ENCODE measurements around the gene TREML2. TPM values are rescaled to one million over a fixed set of nuclear protein-coding genes. Genes with fewer than 3 reads are reported as not detected.

The TREML2 gene
- total and polyA plus RNA-seq, 2 of the 13 experiments (the other 11 are each of a cell fraction or from before 2014, with no cell fraction given), result not detected

- BruUV-seq (replicated peaks), result no TSS peak
- FAIRE-seq (no peak), DNase-seq (ENCODE audit: low spot score) (no peak), ATAC-seq (no peak)
- Histone ChIP-seq H3K27ac (ENCODE audit: extremely low read length, insufficient read depth, low read length) (no peak overlapping the region), H3K27me3 (ENCODE audit: control insufficient read depth in 1 of 2, insufficient read depth in 2 of 2, low read length in 2 of 2) (peaks cover 8 to 35% of the 10 kb centered on the region in 2 experiments), H3K9me3 (ENCODE audit: low read length) (peaks cover 17% of the 10 kb centered on the region), H3K79me2 (ENCODE audit: insufficient read depth, low read length) (no peaks in the 10 kb centered on the region), H3K4me2 (ENCODE audit: low read depth, low read length) (no peak overlapping the region), H3K9ac (ENCODE audit: insufficient read depth, low read depth, low read length) (no peak overlapping the region), H3K4me1 (ENCODE audit: insufficient read depth, low read length) (no peaks in the 10 kb centered on the region), H2AFZ (ENCODE audit: low read length) (no peak overlapping the region), H3K36me3 (replicated peaks in 1 of 2; ENCODE audit: control insufficient read depth in 1 of 2, insufficient read depth in 2 of 2, low read length in 2 of 2) (no peaks in the 10 kb centered on the region), H4K20me1 (ENCODE audit: insufficient read depth, low read length) (no peaks in the 10 kb centered on the region), H3K4me3 (replicated peaks in 1 of 3; ENCODE audit: insufficient read depth in 1 of 3, low read depth in 2 of 3, low read length in 3 of 3) (no peak overlapping the region)
- CTCF ChIA-PET (ENCODE audit: low intra/inter-chr PET ratio, low total read pairs), result no interaction called here
- TF ChIP-seq ZSCAN30 (CRISPR knock-in tag; IDR thresholded peaks at IDR 0.05) (no peak), TAF1 (CRISPR knock-in tag; IDR thresholded peaks at IDR 0.05) (no peak), ZNF644 (CRISPR knock-in tag; IDR thresholded peaks at IDR 0.05; ENCODE audit: low read depth) (no peak), SP5 (CRISPR knock-in tag; IDR thresholded peaks at IDR 0.05; ENCODE audit: borderline replicate concordance, low read depth) (no peak), ZSCAN29 (CRISPR knock-in tag; conservative IDR thresholded peaks at IDR 0.05) (no peak), ZBED4 (CRISPR knock-in tag; IDR thresholded peaks at IDR 0.05; ENCODE audit: borderline replicate concordance) (no peak), BCLAF1 (IDR thresholded peaks at IDR 0.05) (no peak)
- intact Hi-C loops (cut with micrococcal nuclease; ENCODE audit: unreplicated experiment), result no loop called here
- in situ Hi-C loops (cut with HindIII; ENCODE audit: extremely low pct_ligation_motif_present, low pct_unique_long_range_greater_than_20kb), result no loop called here
- WGBS (ENCODE audit: low lambda C conversion rate), result 23% methylated on average over 8 of the region's 8 CpGs
- POLR2A ChIA-PET, result no interaction called here
Measured at GRCh38 chr6:41187924-41188886, 12.7 kb downstream of the TREML2 start.
